Activated T-cell treated with anti-CD3 and anti-CD28 coated beads for 1 hour (primary cell): ENCODE measurements around the gene GFAP.
A peak's percentile ranks its signal among the peaks of the same experiment; 100 is the strongest.

ENCODE experiments used
- DNase-seq: peaks from one replicate; pipeline ENCODE4 v3.0.0-alpha.2; 2020; ENCODE audit warnings: low read depth

GFAP gene

GRCh38 chr17:44931376-44931775 lies 16.1 kb upstream of the GFAP start:
- no peak for DNase-seq

- no peak for DNase-seq
These were observed 15.4 kb upstream of the GFAP start for GRCh38 chr17:44930667-44931066.

GRCh38 chr17:44928950-44929720 lies 13.8 kb upstream of the GFAP start:
- no peak for DNase-seq

GRCh38 chr17:44928136-44928535 lies 12.8 kb upstream of the GFAP start:
- DNase-seq: no peak

GRCh38 chr17:44927696-44928095 lies 12.4 kb upstream of the GFAP start:
- DNase-seq: no peak

GRCh38 chr17:44926821-44927525 lies 11.7 kb upstream of the GFAP start:
- no peak for DNase-seq

GRCh38 chr17:44925731-44926697 lies 10.7 kb upstream of the GFAP start:
- no peak for DNase-seq

- DNase-seq: no peak
These were observed 8.8 kb upstream of the GFAP start for GRCh38 chr17:44924107-44924544.

GRCh38 chr17:44922746-44923470 lies 7.6 kb upstream of the GFAP start:
- no peak for DNase-seq

- DNase-seq: no peak
These were observed 6.8 kb upstream of the GFAP start for GRCh38 chr17:44922136-44922535.

- no peak for DNase-seq
These were observed 6.0 kb upstream of the GFAP start for GRCh38 chr17:44921122-44921882.

GRCh38 chr17:44920565-44920940 lies 5.3 kb upstream of the GFAP start:
- DNase-seq: no peak

GRCh38 chr17:44919885-44920564 lies 4.7 kb upstream of the GFAP start:
- peak; percentile 41 for DNase-seq

- DNase-seq: no peak
These were observed 4.1 kb upstream of the GFAP start for GRCh38 chr17:44919411-44919810.

- DNase-seq: no peak
These were observed 2.7 kb upstream of the GFAP start for GRCh38 chr17:44918006-44918405.

- no peak for DNase-seq
These were observed 2.2 kb upstream of the GFAP start for GRCh38 chr17:44917456-44917855.

- no peak for DNase-seq
These were observed 1.5 kb upstream of the GFAP start for GRCh38 chr17:44916781-44917241.

- DNase-seq: no peak
These were observed 821 bp upstream of the GFAP start for GRCh38 chr17:44915862-44916780.

GRCh38 chr17:44914698-44915271 lies 515 bp downstream of the GFAP start:
- no peak for DNase-seq
